ENCODE data around the gene LRRIQ1.
"Not testable (repeated sequence)": the region's sequence is repeated elsewhere in the genome, so short reads cannot be mapped to it uniquely, and the experiment has no call there.

The LRRIQ1 gene

DNA sequence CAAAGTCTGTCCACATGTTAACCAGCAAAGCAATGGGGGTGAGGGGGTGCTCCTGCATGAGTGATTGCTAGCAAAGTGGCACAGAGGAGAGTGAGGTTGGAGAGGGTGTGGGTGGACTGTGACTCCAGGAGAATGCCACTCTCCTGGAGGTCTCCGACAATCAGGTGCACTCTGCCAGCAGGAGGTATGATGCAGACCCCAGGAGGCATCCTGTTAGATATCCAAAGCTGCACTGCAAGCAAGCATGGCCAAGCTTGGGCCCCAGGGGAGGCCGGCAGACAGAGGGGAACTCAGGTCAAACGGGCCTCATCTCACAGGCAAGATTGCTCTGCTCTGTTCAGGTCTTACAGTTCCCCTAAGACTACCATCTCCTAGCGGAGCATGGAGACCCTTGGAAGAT is 170.4 kb downstream of the LRRIQ1 start:
- no peak for DNase-seq (ENCODE audit: low read depth)

DNA sequence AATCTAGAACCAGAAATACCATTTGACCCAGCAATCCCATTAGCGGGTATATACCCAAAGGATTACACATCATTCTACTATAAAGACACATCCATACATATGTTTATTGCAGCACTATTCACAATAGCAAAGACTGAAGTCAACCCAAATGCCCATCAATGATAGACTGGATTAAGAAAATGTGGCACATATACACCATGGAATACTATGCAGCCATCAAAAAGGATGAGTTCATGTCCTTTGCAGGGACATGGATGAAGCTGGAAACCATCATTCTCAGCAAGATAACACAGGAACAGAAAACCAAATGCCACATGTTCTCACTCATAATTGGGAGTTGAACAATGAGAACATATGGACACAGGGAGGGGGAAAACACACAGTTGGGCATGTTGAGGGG is 188.2 kb downstream of the LRRIQ1 start:
- not testable (repeated sequence) for DNase-seq (ENCODE audit: low read depth)

DNA sequence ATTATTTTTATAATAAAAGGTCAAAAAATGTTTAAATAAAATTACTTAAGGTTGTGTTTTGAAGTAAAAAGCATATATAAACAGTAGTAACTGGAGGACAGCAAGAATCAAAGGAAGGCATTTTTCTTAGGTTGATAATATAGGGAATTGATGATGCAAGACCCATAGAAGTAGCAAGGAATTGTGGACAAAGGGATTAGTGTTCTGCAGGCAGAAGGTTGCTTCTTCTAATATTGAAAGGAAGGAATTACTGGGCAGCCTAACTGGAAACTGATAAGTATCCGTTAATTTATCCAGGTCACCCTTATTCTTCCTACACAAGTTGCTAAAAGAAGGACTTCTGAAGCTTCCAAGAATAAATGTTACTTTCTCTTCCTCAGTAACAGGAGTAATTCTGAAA is 189.3 kb downstream of the LRRIQ1 start:
- no peak for DNase-seq (ENCODE audit: low read depth)

GRCh38 chr12:85237327-85237726 is 201.2 kb downstream of the LRRIQ1 start:
- no peak for DNase-seq (ENCODE audit: low read depth)

- DNase-seq (ENCODE audit: low read depth) = no peak
Measured at GRCh38 chr12:85244561-85244960, 208.4 kb downstream of the LRRIQ1 start.

DNA sequence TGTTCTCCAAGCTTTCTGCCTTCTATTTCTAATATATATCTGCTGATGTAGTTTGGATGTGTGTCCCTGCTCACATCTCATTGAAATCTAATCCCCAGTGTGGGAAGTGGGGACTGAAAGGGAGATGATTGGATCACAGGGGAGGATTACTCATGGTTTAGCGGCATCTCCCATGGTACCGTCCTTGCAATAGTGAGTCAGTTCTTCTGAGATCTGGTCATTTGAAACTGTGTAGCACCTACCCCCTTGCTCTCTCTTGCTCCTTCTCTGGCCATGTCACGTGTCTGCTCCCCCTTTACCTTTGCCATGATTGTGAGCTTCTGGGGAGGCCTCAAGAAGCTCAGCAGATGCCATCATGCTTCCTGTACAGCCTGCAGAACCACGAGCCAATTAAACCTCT is 217.7 kb downstream of the LRRIQ1 start:
- no peak for DNase-seq (ENCODE audit: low read depth)

GRCh38 chr12:85257671-85258070 is 221.5 kb downstream of the LRRIQ1 start:
- no peak for DNase-seq (ENCODE audit: low read depth)

DNA sequence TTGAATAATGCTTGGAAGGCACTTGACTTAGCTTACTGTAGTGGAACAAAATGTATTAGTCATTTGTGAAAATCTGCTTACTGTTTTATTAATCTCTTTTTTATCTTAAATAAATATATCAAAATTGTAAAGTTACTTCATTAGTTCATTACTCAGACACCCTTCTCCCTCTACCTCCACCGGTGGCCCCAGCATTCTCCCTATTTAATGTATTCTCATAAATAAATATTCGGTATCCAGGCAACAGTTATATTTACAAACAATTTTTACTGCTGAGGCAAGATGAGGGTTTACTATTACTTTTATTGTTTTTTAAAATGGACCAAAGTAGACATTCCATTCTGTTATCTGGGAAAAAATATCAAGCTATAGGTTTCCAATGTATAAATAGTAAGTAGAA is 224.3 kb downstream of the LRRIQ1 start:
- DNase-seq (ENCODE audit: low read depth) = no peak

- DNase-seq (ENCODE audit: low read depth) = no peak
Measured at GRCh38 chr12:85260896-85261295, 224.7 kb downstream of the LRRIQ1 start.

DNA sequence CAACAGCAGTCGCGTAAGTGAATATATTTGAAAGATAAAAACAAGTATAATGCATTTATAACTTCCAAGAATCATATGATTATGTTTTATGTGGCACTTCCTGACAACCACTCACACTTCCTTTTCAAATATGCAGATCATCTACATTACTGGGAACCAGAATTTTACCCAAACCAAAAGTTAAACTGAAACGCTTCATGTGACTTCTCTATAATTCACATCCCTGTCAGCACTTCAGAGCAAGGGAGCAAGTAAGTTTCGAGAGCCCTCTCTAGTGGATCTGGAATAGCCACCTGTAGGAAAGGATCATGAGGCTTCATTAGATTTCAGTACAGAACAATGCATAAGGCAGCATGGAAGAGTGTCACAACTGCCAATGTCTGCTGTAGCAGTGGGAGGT is 230.2 kb downstream of the LRRIQ1 start:
- DNase-seq (ENCODE audit: low read depth) = no peak

DNA sequence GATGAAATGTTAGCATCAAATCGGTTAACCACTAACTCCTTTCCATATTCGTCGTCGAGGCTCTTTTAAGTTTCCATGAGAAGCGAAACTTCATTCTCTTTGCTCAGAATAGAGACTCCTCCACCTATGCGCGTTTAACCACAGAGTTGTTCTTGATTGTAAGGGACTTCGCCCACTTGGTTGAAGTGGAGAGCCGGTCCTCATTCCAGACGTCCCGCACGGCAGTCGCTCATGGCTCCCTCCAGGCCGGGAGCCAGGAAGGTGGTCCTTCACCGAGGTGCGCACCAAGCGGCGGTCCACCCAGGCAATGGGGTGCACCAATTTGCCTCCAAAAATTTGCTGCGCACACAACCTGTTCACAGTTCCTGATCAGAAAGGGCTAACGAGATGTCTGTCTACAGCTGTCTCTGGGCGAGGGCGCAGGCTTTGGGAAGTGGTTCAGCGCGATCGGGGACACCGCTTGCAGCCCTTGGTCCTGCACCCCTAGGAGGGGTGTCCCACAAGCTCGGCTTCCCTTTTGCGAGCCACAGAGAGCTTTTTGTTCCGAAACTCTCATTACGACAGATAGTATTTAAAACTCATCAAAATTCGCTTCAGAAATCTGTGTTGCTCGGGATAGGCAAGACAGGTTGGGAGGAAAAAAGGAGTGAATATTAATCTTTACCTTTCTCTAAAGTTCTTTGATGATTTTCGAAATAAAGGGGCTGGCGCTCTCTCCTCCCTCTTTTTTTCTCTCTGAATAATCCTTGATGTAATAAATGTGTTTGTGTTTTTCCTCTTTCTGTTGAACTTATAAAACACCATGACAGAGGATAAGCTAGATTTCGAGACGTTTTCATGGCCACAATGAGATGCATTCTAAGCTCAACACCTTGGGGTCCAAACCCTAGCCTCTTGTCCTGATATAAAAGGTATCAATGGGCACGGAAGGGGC is 237.5 kb downstream of the LRRIQ1 start:
- no peak for DNase-seq (ENCODE audit: low read depth)

DNA sequence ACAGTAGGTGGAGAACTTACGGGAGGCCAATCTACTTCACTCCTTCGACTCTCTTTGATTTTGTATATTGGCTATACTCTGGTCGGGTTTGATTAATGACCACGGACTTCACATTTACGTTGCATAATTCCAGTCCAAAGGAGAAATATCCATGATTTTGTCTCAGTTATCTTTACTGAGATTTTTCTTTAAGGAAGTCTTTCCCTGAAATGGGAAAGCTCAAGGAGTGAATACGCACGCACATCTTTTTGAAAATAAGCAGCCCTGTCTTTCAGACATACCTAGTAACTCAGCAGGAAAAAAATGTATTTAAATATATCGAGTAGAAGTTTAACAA is 238.1 kb downstream of the LRRIQ1 start:
- no peak for DNase-seq (ENCODE audit: low read depth)

DNA sequence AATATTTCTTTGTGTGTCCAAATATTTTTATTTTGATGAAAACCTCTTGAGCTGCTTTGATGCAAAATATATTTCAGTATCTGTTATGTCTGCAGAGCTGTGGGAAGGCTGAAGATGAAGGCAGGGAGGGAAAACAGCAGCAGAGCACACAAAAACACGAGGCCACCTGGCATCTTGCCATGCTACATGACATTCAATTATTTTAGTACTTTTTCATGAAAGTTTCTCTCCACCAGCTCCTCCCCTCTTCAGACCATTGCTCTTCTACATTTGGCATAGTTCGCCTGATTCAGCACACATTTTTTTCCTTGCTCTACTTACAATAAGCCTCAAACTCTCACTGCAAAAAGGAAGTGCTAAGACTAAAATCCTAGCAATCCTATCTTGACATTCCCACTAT is 239.2 kb downstream of the LRRIQ1 start:
- DNase-seq (ENCODE audit: low read depth) = no peak

DNA sequence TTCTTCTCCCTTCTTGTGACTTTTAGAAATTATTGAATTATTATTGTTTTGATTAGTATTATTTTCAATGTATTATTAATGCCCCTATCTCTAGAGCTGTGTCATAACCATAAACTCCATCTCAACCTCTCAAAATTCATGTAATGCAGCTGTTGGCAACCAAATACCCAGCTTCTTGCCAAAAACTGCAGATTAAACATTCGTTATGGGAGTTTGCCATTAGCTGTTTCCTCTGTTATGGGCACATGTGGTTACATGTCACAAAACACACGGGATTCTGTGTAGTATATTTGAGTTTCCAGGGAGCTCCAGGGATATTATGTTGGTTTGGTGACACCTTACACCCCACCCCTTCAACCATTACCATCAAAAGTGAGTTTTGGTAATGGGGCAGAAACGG is 241.0 kb downstream of the LRRIQ1 start:
- no peak for DNase-seq (ENCODE audit: low read depth)

DNA sequence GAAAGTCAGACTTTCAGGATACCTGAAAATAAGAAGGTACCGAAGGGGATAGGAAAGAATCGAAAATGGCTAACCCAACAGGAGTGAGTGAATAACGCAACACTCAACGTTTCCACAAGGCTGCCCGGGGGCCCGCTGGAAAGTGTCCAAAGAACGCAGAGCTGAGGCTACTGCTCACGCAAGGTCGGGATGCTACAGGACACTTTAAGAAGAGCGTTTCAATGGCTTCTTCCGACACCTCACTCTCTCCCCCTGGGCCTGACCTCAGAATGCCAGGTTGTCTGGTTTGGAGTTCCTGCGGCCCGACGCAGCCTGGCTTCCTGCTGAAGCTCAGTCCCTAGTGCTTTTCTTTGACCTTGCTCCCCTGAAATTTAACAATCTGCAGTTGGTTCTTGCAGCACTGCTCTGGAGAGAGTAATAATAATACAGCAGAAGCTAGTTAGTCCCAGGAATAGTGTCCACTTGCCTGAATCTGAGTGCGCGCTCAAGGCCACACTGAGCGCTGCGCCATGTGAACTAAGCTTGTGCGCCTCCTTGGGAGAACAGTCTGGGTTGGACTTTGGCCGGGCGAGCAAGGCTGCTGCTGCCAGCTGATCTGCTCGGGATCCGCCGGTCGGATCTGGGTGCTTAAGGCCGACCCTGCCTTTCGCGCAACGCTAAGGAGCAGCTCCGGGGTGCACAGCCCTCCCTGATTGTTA is 241.9 kb downstream of the LRRIQ1 start:
- DNase-seq (ENCODE audit: low read depth) = no peak

- DNase-seq (ENCODE audit: low read depth) = no peak
Measured at GRCh38 chr12:85278598-85279448, 242.7 kb downstream of the LRRIQ1 start.

DNA sequence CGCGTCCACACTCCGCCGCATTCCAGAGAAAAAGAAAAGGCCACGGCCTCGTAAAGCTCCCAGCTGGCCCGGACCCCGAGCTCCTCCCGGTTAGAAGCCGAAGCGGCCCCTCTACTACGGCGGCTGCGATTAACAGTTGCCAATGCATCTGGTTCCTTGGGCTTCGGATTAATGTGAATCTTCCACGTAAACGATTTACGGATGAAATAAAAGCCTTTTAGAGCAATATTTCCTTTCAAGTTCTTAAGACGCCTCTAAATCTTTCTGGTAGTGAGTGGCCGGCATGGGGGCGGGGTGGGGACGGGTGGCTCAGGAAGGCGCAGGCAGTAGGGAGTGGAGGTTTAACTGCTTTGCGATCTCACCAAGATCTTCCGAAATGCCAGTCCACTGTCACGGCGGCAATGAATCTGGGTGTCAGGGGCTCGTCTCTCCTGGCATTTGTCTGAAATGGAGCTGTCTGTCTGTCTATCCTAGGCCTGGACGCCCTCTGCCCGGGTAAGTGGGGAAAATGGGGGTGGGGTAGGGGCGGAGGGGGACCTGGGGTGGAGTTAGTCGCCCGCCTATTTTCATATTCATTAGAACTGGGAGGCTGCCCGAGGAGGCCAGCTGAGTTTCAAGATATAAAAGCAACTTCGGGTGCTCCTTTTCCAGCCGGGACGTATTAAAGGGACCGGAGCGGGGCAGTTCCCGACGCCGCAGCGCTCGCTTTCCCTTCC is 243.5 kb downstream of the LRRIQ1 start:
- DNase-seq (ENCODE audit: low read depth) = no peak

DNA sequence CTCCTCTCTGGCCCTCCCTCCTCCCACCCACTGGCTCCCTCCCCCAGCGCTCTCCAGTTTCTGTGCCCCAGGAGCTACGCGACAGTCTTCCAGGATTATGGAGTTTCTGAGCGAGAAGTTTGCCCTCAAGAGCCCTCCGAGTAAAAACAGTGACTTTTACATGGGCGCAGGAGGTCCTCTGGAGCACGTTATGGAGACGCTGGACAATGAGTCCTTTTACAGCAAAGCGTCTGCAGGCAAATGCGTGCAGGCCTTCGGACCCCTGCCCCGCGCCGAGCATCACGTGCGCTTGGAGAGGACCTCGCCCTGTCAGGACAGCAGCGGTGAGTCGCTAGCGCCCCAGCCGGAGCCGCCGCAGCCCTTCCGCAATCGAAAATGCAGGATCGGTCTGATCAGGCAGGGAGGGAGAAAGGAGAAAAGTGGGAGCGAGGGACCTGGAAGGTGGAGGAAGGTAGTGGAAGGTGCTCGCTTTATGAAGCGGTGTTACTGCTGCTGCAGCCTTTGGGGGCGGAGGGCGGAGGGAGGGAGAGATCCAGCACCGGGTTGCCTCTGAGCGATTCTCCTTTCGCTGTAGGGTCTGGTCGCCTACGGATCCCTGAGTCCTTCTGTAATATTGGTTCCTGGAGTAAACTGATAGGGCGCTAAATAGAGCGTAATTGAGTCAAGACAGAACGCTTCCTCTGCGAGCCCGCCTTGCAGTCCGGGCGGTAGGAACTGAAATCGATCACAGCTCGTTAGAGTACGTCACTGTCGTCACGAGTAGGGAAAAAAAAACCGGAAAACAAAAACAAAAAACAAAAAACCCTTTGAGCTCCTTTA is 244.2 kb downstream of the LRRIQ1 start, which contains the start of gene ALX1:
ALX1 (plus strand) TSS at position 56 of the 819 bp plus-strand sequence; CDS start at position 98, 42 bp downstream.
- no peak for DNase-seq (ENCODE audit: low read depth)

GRCh38 chr12:85280984-85281630 is 245.0 kb downstream of the LRRIQ1 start:
- no peak for DNase-seq (ENCODE audit: low read depth)

DNA sequence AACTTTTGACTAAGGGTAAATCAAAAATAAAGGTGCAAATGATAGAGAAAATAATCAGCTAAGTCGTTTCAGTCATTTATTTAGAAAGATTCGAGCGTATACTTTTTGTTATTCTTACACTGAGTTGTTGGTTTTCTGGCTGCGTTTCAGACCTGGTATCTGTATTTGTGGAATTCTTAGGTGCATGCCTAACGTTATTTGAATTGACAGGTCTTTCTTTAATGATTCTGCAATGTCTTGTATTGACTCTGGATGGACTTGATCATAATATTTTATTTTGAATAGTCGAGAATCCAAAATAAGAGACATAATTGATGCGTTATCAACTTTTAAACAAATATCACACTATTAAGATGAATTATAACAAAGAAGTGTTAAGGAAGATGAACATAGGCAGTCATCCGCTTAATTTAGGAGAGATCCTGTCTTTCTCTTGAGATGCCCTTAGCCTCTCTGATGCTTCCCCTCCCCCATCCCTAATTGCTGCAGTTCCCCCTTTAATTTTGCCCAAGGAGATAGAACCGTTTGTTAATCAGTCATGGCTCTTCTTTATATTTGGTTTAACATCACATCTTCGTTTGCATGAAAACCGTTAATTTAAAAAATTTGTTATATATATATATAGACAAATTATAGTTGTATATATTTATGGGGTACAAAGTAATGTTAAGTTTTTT is 245.6 kb downstream of the LRRIQ1 start:
- DNase-seq (ENCODE audit: low read depth) = no peak

All from stimulated activated CD8-positive, alpha-beta memory T cell treated with anti-CD3 and anti-CD28 coated beads, Interleukin-12 subunit alpha, Interleukin-12 subunit beta, amount 100 ng/mL, for 1 hour (primary cell).